ENCODE measurements around the gene DCAF6.

Gene DCAF6

DNA sequence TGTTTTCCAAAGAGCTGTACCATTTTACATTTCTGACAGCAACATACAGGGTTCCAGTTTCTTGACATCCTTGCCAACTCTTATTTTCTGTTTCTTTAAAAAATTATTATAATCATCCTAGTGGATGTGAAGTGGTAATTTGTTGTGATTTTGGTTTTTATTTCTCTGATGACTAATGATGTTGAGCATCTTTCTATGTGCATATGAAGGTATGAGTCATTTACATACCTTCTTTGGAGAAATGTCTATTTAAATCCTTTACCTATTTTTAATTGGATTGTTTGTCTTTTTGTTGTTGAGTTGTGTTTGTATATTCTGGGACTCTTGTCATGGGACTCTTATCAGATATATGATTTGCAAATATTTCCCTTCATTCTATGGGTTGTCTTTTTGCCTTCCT, 21.2 kb downstream of the DCAF6 start:
- DNase-seq (ENCODE audit: low read depth, low spot score): no peak

DNA sequence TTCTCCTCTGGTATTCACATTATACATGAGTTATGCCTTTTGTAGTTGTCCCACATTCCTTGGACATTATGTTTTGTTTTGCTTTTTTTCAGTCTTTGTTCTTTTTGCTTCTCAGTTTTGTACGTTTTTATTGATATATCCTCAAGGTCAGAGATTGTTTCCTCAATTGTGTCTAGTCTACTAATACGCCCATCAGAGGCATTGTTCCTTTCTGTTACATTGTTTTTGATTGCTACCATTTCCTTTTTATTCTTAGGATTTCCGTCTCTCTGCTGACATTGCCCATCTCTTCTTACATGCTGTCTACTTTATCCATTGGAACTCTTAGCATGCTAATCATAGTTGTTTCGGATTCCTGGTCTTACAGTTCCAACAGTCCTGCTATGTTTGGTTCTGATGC, 28.2 kb downstream of the DCAF6 start:
- DNase-seq (ENCODE audit: low read depth, low spot score): no peak

DNA sequence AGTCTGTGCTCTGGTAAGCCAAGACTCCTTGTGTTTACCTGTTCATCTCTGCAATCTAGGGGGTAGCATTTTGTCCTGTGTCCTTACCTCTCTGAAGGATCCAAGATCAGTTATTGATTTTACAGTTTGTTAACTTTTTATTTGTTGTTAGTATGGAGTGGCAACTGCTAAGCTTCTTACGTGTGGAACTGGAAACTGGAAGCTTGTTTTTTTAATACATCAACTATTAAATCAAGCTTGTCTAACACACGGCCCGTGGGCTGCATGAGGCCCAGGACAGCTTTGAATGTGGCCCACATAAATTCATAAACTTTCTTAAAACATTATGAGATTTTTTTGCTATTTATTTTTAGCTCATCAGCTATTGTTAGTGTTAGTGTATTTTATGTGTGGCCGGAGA, 29.6 kb downstream of the DCAF6 start:
- DNase-seq (ENCODE audit: low read depth, low spot score): no peak

- DNase-seq (ENCODE audit: low read depth, low spot score): no peak
These were observed 32.1 kb downstream of the DCAF6 start for GRCh38 chr1:167968569-167968968.

DNA sequence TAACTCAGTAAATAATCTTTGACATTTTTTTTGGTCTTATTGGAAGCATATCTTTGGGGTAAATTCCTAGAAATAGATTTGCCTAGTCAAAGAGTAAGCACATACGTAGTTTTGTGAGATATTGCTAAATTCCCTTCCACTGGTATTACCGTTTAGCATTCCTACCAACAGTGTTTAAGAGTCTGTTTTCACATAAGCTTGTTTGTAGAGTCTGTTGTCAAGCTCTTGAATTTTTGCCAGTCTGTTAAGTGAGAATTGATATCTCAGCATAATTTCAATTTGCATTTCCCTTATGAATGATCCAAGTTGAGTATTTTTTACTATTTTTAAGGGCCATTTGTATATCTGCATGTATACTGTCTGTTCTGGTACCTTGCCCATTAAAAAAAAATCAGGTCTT, 37.3 kb downstream of the DCAF6 start:
- DNase-seq (ENCODE audit: low read depth, low spot score): no peak

- no peak for DNase-seq (ENCODE audit: low read depth, low spot score)
These were observed 38.2 kb downstream of the DCAF6 start for GRCh38 chr1:167974698-167975097.

GRCh38 chr1:167977245-167977644, 40.8 kb downstream of the DCAF6 start:
- no peak for DNase-seq (ENCODE audit: low read depth, low spot score)

DNA sequence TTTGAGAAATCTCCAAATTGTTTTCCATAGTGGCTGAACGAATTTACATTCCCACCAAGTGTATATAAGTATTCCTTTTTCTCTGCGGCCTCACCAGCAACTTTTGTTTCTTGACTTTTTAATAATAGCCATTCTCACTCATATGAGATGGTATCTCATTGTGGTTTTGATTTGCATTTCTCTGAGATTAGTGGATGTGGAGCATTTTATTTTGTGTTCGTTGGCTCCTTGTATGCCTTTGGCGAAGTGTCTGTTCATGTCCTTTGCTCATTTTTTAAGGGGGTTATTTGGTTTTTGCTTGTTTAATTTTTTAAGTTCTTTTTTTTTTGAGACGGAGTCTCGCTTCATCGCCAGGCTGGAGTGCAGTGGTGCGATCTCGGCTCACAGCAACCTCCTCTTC, 45.5 kb downstream of the DCAF6 start:
- DNase-seq (ENCODE audit: low read depth, low spot score): no peak

- no peak for DNase-seq (ENCODE audit: low read depth, low spot score)
These were observed 47.4 kb downstream of the DCAF6 start for GRCh38 chr1:167983797-167984420.

DNA sequence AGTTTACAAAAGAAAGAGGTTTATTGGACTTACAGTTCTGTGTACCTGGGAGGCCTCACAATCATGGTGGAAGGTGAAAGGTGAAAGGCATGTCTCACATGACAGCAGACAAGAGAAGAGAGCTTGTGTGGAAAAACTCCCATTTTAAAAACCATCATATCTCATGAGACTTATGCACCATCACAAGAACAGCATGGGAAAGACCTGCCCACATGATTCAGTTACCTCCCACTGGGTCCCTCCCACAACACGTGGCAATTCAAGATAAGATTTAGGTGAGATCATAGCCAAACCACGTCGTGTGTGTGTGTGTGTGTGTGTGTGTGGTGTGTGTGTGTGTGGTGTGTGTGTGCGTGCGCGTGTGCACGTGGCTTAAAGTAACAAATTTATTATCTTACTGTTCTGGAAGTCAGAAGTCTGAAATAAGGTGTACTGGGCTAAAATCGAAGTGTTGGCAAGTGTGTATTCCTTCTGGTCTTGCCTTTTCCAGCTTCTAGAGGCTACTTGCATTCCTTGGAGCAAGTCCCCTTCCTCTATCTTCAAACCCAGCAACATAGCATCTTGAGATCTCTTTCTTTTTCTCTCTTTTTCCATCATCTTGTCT, 48.5 kb downstream of the DCAF6 start:
- DNase-seq (ENCODE audit: low read depth, low spot score): no peak

DNA sequence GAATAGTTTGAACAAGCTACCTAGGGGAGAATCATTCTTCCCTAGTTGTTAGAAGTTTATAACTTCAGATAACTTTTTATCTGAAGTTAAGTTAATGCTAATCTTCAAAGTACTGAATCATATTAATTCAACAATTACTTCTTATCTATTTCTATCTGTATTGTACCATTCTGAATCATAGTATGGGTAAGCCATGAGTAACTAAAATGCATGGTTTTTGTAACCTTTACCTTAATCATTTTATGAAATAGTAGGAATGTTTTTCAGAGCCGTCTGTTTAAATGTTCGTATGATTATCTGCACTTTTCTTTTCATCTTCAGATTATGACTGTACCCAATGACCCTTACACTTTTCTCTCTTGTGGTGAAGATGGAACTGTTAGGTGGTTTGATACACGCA, 50.7 kb downstream of the DCAF6 start:
- DNase-seq (ENCODE audit: low read depth, low spot score): no peak

DNA sequence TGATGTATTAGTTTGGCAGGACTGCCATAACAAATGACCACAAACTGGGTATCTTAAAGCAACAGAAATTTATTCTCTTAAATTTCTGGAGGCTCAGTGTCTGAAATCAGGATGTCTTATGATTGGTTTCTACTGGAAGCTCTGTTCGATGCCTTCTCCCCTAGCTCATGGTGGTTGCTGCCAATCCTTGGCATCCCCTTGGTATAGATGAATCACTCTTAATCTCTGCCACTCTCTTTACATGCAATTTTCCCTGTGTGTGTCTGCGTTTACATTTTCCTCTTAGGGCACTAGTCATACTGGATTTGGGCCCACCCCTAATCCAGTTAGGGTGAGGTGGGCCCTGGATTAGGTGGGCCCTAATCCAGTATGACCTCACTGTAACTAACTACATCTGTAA, 55.1 kb downstream of the DCAF6 start:
- DNase-seq (ENCODE audit: low read depth, low spot score): no peak

- no peak for DNase-seq (ENCODE audit: low read depth, low spot score)
These were observed 57.2 kb downstream of the DCAF6 start for GRCh38 chr1:167993720-167994119.

DNA sequence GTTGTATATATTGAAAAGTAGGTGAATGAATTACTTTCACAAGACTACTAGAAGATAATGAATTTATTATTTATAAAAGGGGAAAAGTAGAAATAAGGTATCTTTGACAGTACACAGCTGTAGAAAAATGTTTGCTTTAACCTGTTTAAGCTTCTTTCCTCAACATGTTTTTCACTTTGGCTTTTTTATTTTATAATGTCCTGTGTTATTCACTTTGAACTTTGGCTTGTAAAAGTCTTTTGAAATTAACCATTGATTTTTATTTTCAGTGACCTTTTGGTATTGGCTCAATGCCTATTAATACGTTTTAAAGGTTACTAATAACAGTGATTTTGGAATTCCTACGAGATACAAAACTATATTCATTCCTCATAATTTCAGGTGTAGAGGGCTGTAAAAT, 58.1 kb downstream of the DCAF6 start:
- DNase-seq (ENCODE audit: low read depth, low spot score): no peak

DNA sequence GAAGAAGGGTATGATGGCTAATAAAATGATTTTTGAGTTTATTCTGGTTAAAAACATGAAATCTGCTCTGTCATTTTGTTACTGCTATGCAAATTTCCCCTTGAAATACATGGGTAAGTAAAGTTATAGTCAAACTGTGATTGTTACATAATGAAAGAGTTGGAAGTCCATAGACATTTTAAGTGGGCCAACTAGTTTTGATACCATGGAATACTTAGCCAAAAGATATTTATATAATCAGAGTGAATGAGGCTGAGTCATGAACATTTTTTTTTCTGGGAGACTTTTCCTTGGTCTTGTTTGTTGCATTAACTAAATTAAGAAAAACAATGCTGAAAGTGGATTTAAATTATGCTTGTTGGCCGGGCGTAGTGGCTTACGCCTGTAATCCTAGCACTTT, 58.6 kb downstream of the DCAF6 start:
- DNase-seq (ENCODE audit: low read depth, low spot score): no peak

GRCh38 chr1:167996266-167996665, 59.8 kb downstream of the DCAF6 start:
- no peak for DNase-seq (ENCODE audit: low read depth, low spot score)

GRCh38 chr1:167997037-167997575, 60.6 kb downstream of the DCAF6 start:
- no peak for DNase-seq (ENCODE audit: low read depth, low spot score)

GRCh38 chr1:167999877-168000276, 63.4 kb downstream of the DCAF6 start:
- no peak for DNase-seq (ENCODE audit: low read depth, low spot score)

DNA sequence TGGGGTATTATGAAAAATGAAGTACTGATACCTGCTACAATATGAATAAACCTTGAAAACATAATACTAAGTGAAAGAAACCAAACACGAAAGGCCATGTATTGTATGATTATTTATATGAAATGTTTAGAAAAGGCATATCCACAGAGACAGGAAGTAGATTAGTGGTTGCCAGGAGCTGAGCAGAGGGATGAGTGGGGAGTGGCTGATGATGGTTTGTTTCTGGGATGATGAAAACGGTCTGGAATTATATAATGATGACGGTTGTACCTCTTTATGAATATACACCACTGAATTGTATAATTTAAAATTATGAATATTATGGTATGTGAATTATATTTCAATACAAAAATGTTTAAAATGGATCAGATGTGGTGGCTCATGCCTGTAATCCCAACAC, 64.2 kb downstream of the DCAF6 start:
- DNase-seq (ENCODE audit: low read depth, low spot score): no peak

DNA sequence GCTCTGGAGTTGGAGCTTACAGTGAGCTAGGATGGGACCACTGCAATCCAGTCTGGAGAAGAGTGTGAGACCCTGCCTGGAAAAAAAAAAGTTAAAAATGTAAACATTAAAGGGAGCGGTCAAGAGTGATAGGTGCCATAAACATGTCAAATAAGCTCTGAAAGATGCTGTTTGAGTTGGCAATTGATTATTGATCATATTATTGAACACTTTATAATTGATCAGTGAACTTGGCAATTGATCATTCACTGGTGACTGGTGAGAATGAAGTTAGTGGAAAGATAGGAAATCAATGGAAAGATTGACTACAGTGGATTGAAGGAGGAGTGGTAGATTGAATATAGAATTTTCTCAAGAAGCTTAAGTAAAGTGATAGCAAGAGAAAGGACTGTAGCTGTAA, 64.7 kb downstream of the DCAF6 start:
- no peak for DNase-seq (ENCODE audit: low read depth, low spot score)

GRCh38 chr1:168004531-168004930, 68.0 kb downstream of the DCAF6 start:
- no peak for DNase-seq (ENCODE audit: low read depth, low spot score)

GRCh38 chr1:168005529-168005928, 69.0 kb downstream of the DCAF6 start:
- no peak for DNase-seq (ENCODE audit: low read depth, low spot score)

DNA sequence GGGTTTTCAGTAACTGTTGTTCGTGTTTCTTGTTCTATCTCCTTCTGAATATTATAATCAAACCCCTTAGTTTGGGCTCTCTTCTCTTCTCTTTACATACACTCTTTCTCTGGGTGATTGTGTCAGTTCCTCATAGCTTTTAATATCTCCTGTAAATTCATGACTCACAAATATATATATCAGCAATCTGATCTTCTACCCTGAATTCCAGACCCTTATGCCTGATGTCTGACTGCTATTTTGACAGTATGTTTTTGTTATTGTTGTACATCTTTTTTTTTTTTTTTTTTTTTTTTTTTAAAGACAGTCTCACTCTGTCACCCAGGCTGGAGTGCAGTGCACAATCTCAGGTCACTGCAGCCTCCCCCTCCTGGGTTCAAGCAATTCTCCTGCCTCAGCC, 71.2 kb downstream of the DCAF6 start:
- no peak for DNase-seq (ENCODE audit: low read depth, low spot score)

GRCh38 chr1:168008595-168008994, 72.1 kb downstream of the DCAF6 start:
- no peak for DNase-seq (ENCODE audit: low read depth, low spot score)

Data from brain pericyte (primary cell).